Measurements from ENCODE around the gene TEX14.

Gene TEX14

DNA sequence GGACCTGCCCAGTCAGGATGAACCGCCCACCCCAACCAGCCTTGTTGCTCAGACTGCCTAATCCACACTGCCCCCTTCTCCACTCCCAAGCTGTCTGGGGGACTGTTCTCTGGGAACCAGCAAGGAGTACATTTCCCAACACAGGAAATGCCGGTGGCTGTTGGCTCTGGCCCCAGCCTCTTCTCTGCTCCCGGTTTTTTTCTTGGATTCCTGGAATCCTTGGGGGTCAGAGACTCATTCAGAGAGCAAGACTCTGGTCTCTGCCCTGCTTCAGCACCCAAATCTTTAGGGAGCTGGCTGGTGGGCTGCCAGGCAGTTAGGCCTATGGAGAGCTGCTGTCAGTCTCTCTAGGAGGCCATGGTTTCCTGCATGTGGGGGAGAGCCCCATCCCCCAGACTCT, 166.6 kb downstream of the TEX14 start:
- Histone ChIP-seq H3K4me3 (ENCODE audit: low read depth, low read length) (no peak overlapping the region), H3K27ac (peak overlapping the region; percentile 74), H3K36me3 (ENCODE audit: control insufficient read depth, insufficient read depth, low read length) (no peaks in the 10 kb centered on the region), H3K9ac (no peak overlapping the region), H3K79me2 (no peaks in the 10 kb centered on the region), H3K9me3 (ENCODE audit: control insufficient read depth, low read length) (no peaks in the 10 kb centered on the region), H3K4me1 (no peaks in the 10 kb centered on the region), H3K27me3 (ENCODE audit: control insufficient read depth, insufficient read depth, low read length) (no peaks in the 10 kb centered on the region), H2AFZ (no peak overlapping the region), H3K4me2 (ENCODE audit: low read length) (no peak overlapping the region)
- TF ChIP-seq, protein P1, sequence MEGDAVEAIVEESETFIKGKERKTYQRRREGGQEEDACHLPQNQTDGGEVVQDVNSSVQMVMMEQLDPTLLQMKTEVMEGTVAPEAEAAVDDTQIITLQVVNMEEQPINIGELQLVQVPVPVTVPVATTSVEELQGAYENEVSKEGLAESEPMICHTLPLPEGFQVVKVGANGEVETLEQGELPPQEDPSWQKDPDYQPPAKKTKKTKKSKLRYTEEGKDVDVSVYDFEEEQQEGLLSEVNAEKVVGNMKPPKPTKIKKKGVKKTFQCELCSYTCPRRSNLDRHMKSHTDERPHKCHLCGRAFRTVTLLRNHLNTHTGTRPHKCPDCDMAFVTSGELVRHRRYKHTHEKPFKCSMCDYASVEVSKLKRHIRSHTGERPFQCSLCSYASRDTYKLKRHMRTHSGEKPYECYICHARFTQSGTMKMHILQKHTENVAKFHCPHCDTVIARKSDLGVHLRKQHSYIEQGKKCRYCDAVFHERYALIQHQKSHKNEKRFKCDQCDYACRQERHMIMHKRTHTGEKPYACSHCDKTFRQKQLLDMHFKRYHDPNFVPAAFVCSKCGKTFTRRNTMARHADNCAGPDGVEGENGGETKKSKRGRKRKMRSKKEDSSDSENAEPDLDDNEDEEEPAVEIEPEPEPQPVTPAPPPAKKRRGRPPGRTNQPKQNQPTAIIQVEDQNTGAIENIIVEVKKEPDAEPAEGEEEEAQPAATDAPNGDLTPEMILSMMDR (IDR thresholded peaks at IDR 0.05) = no peak

DNA sequence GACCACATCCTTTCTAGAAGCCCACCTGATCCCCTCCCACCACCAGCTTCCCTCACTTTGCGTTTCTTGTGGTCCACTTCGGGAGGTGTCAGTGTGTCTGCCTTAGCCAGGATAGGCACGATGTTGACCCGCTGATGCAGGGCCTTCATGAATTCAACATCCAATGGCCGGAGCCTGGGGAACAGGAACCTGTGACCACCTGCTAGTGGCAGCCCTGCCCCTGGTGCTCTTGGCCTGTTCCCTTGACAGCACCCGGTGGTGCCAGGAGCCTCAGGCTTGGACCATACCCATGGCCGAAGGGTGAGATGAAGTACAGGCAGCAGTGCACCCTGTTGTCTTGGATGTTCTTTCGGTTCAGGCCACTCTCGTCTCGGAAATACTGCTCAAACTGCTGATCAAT, 170.2 kb downstream of the TEX14 start:
- H3K36me3 ChIP-seq (ENCODE audit: control insufficient read depth, insufficient read depth, low read length) = no peaks in the 10 kb centered on the region

DNA sequence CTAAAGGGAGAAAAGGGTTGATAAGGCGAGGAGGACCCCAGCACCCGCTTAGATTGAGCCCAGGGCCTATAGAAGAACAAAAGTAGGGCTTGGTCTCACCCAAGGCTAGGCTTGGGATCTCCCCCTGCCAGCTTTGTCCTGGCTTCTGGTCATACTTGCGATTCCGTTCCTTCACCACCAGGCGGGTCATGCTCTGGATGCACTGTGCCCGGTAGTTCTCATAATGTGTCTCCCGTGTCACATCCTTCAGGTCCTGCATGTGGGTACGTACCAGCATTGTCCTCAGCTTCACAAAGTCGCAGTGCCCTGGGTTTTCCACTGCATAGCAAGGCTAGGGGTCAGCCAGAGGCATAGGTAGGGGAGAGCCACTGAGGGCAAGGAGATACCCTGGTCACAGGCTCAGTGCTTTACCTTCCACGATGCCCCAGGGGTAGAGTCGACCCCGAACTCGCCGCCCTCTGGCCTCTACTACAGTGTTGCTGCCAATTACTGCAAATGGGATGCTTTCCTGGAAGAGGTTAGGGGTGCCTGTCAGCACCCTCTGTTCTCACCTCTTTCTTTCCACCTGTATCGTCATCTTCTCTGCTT, 170.9 kb downstream of the TEX14 start:
- no peaks in the 10 kb centered on the region for H3K27me3 ChIP-seq (ENCODE audit: control insufficient read depth, insufficient read depth, low read length)
- H3K27ac ChIP-seq = no peak overlapping the region
- no peak overlapping the region for H3K4me2 ChIP-seq (ENCODE audit: low read length)
- no peaks in the 10 kb centered on the region for H3K9me3 ChIP-seq (ENCODE audit: control insufficient read depth, low read length)
- no peak overlapping the region for H3K9ac ChIP-seq
- no peaks in the 10 kb centered on the region for H3K36me3 ChIP-seq (ENCODE audit: control insufficient read depth, insufficient read depth, low read length)
- H2AFZ ChIP-seq = no peak overlapping the region
- H3K4me1 ChIP-seq = peaks cover 7% of the 10 kb centered on the region
- no peak overlapping the region for H3K4me3 ChIP-seq (ENCODE audit: low read depth, low read length)
- TF ChIP-seq, protein P1 (IDR thresholded peaks at IDR 0.05) = peak; percentile 11
- H3K79me2 ChIP-seq = no peaks in the 10 kb centered on the region

More for the DNA sequence above, 170.2 kb downstream of the TEX14 start:
- Histone ChIP-seq H3K79me2 (no peaks in the 10 kb centered on the region), H3K9me3 (ENCODE audit: control insufficient read depth, low read length) (no peaks in the 10 kb centered on the region), H3K4me2 (ENCODE audit: low read length) (no peak overlapping the region), H2AFZ (no peak overlapping the region), H3K4me3 (ENCODE audit: low read depth, low read length) (no peak overlapping the region), H3K27me3 (ENCODE audit: control insufficient read depth, insufficient read depth, low read length) (no peaks in the 10 kb centered on the region), H3K4me1 (peaks cover 7% of the 10 kb centered on the region), H3K9ac (no peak overlapping the region), H3K27ac (no peak overlapping the region)
- TF ChIP-seq, protein P1 (IDR thresholded peaks at IDR 0.05) = no peak

DNA sequence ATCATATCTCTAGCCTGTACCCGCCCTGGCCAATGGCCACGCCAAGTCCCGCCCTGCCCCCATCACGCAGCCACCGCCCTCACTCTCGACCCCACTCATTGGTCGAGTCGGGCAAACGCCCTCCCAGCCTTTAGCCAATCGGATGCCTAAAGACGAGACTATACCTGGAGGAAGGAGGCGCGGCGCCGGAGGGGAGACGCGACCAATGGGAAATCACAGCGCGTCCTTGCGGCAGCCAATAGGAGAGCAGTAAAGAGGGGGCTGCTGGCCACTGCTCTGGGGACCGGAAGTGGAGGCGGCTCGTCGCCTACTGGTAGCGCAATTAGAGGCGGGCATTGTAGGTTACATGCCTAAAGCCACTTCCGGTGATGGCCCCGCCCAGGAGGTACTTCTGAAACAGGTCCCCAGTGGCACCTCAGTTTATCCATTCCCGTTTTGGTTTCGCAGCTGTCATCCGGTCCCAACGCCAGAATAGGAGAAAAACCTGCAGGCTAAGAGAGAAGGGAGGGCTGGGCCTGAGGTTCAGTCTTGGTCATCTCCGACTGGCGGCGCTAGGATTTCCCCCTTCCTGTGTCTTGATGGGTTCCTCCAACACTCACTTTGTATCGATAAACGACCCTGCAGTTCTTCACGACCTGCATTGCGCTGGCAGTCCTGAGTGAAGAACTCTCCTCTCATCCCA, 173.8 kb downstream of the TEX14 start:
- Histone ChIP-seq H3K27ac (peak overlapping the region; percentile 96), H3K79me2 (peaks cover 3% of the 10 kb centered on the region), H3K4me1 (peaks cover 7% of the 10 kb centered on the region), H3K27me3 (ENCODE audit: control insufficient read depth, insufficient read depth, low read length) (no peaks in the 10 kb centered on the region), H3K36me3 (ENCODE audit: control insufficient read depth, insufficient read depth, low read length) (no peaks in the 10 kb centered on the region), H2AFZ (peak overlapping the region; percentile 98), H3K9me3 (ENCODE audit: control insufficient read depth, low read length) (no peaks in the 10 kb centered on the region), H3K4me3 (ENCODE audit: low read depth, low read length) (peak overlapping the region; percentile 96), H3K4me2 (ENCODE audit: low read length) (peak overlapping the region; percentile 98), H3K9ac (peak overlapping the region; percentile 70)
- TF ChIP-seq, protein P1 (IDR thresholded peaks at IDR 0.05) = no peak

Measured in parathyroid adenoma (tissue), 2 donors.